GM19043 (cell line): ENCODE measurements around the gene ASS1.

ENCODE experiments used
- ATAC-seq: cut with Tn5 transposase; IDR thresholded peaks from one replicate; pipeline ENCODE4 v1.9.1; 2021; ENCODE audit warnings: low read depth; ENCODE audit not compliant: unreplicated experiment

Gene ASS1

GRCh38 chr9:130470269-130470668, 25.5 kb downstream of the ASS1 start:
- ATAC-seq, result no peak

- ATAC-seq, result no peak
These were observed 26.2 kb downstream of the ASS1 start for GRCh38 chr9:130470950-130471349.

GRCh38 chr9:130471411-130472183, 26.8 kb downstream of the ASS1 start:
- no peak for ATAC-seq

GRCh38 chr9:130472184-130472705, 27.5 kb downstream of the ASS1 start:
- no peak for ATAC-seq

- ATAC-seq, result no peak
These were observed 28.2 kb downstream of the ASS1 start for GRCh38 chr9:130473009-130473408.

- ATAC-seq, result no peak
These were observed 28.8 kb downstream of the ASS1 start for GRCh38 chr9:130473566-130473965.

GRCh38 chr9:130474106-130474505, 29.3 kb downstream of the ASS1 start:
- no peak for ATAC-seq

GRCh38 chr9:130476151-130476730, 31.5 kb downstream of the ASS1 start:
- ATAC-seq, result no peak

GRCh38 chr9:130477564-130477963, 32.8 kb downstream of the ASS1 start:
- ATAC-seq, result no peak

- ATAC-seq, result no peak
These were observed 33.4 kb downstream of the ASS1 start for GRCh38 chr9:130478152-130478551.

GRCh38 chr9:130478736-130479575, 34.2 kb downstream of the ASS1 start:
- ATAC-seq, result no peak

GRCh38 chr9:130479587-130479986, 34.8 kb downstream of the ASS1 start:
- ATAC-seq, result no peak

GRCh38 chr9:130480673-130481072, 35.9 kb downstream of the ASS1 start:
- ATAC-seq, result no peak

- no peak for ATAC-seq
These were observed 37.7 kb downstream of the ASS1 start for GRCh38 chr9:130482463-130482862.

GRCh38 chr9:130483371-130483971, 38.7 kb downstream of the ASS1 start:
- no peak for ATAC-seq

- no peak for ATAC-seq
These were observed 39.8 kb downstream of the ASS1 start for GRCh38 chr9:130484362-130485072.

- no peak for ATAC-seq
These were observed 41.3 kb downstream of the ASS1 start for GRCh38 chr9:130486103-130486502.

GRCh38 chr9:130487500-130487899, 42.7 kb downstream of the ASS1 start:
- ATAC-seq, result no peak

- ATAC-seq, result no peak
These were observed 44.0 kb downstream of the ASS1 start for GRCh38 chr9:130488621-130489330.

GRCh38 chr9:130490981-130491380, 46.2 kb downstream of the ASS1 start:
- ATAC-seq, result no peak
